SK-N-MC (cell line): ENCODE measurements around the gene VPS35.
"Not testable (repeated sequence)": the region's sequence is repeated elsewhere in the genome, so short reads cannot be mapped to it uniquely, and the experiment has no call there.

Experiments used
- DNase-seq: peaks from one replicate; pipeline ENCODE4 v3.0.0-alpha.2; 2011; ENCODE audit warnings: low read depth, low spot score
- H3K27ac ChIP-seq: fragments of 200-600 bp; sonication (generic); 2 replicates; pipeline ENCODE4 v1.5.1; 2016; ENCODE audit warnings: mixed run types
- H3K36me3 ChIP-seq: fragments of 200-600 bp; sonication (generic); 2 replicates; pipeline ENCODE4 v1.6.1; 2017; ENCODE audit warnings: antibody characterized with exemption, low read length, mixed read lengths; ENCODE audit not compliant: insufficient read depth
- H3K4me3 ChIP-seq: fragments of 200-600 bp; sonication (generic); 2 replicates; pipeline ENCODE4 v1.5.1; 2016
- H3K9ac ChIP-seq: fragments of 200-600 bp; sonication (generic); 2 replicates; pipeline ENCODE4 v1.8.0; 2017; ENCODE audit warnings: mixed run types, mixed read lengths; ENCODE audit not compliant: insufficient read length
- H3K9me3 ChIP-seq: fragments of 200-600 bp; sonication (generic); 2 replicates; pipeline ENCODE4 v1.6.1; 2017; ENCODE audit warnings: low read depth, mild to moderate bottlenecking, antibody characterized with exemption, low read length, moderate library complexity, mixed read lengths
- EZH2 ChIP-seq: fragments of 200-600 bp; sonication (generic); IDR thresholded peaks from one replicate; pipeline ENCODE4 v1.6.1; 2017; ENCODE audit warnings: antibody characterized with exemption
- FOXP2 ChIP-seq: optimal IDR thresholded peaks from 2 replicates; pipeline ENCODE3; 2011; ENCODE audit warnings: mild to moderate bottlenecking, moderate library complexity; ENCODE audit not compliant: insufficient read depth; ENCODE audit errors: extremely low read length, control extremely low read depth
- POLR2AphosphoS5 ChIP-seq: IDR thresholded peaks from 2 replicates; pipeline ENCODE4 v1.6.1; 2012; ENCODE audit warnings: mild to moderate bottlenecking, low read depth, low read length, borderline replicate concordance

Gene VPS35

DNA sequence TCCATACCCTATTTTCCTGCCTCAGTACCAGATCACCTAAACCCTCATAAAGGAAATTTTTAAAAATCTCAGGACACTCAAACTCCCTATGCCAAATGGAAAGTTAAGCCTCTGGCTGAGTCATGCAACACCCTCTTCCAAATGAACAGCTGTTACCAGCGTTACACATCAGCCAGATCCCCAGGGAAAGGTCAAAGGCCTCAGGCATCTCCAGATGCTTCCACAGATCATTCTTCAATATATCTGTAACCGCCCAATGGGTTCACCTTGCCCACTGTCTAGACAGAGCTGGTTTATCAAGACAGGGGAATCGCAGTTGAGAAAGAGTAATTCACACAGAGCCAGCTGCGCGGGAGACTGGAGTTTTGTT, 38.7 kb downstream of the VPS35 start:
- no peak overlapping the region for H3K9ac ChIP-seq
- TF ChIP-seq EZH2 (no peak), POLR2AphosphoS5 (no peak), FOXP2 (no peak)
- H3K36me3 ChIP-seq = no peaks in the 10 kb centered on the region
- H3K9me3 ChIP-seq = no peaks in the 10 kb centered on the region
- no peak overlapping the region for H3K27ac ChIP-seq
- no peak for DNase-seq
- H3K4me3 ChIP-seq = no peak overlapping the region

DNA sequence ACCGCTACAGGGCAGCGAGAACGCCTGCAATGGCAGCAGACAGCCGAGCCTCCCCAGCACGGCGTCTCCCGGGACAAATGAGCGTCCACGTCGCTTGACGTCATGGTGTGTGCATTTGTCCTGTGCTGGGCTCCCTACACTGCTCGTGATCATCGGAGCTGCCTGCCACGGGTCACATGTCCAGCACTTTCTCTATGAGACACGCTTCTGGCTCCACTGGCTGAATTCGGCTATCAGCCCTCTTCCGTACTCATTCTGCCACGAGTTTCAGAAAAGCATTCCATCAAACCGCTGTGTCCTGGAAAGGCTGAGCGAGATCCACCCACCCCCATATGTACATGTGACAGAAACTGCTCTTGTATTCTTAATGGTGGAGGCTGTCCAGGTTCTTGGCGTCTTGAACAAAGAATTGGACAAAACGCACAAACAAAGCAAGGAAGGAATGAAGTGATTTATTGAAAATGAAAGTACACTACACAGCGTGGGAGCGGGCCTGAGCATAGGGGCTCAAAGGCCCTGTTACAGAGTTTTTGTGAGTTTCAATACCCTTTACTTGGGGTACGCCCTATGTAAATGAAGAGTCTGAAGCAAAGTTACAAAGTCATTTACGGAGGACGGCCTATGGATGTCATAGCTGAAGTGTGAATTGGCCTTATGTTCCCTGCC, 39.3 kb downstream of the VPS35 start:
- H3K36me3 ChIP-seq = no peaks in the 10 kb centered on the region
- no peak for DNase-seq
- TF ChIP-seq POLR2AphosphoS5 = no peak
- TF ChIP-seq FOXP2 = no peak
- no peak for TF ChIP-seq EZH2
- no peak overlapping the region for H3K27ac ChIP-seq
- H3K9ac ChIP-seq = no peak overlapping the region
- H3K4me3 ChIP-seq = no peak overlapping the region
- no peaks in the 10 kb centered on the region for H3K9me3 ChIP-seq

- no peaks in the 10 kb centered on the region for H3K36me3 ChIP-seq
- H3K9me3 ChIP-seq = no peaks in the 10 kb centered on the region
- no peak for DNase-seq
- H3K9ac ChIP-seq = no peak overlapping the region
- no peak overlapping the region for H3K27ac ChIP-seq
- TF ChIP-seq EZH2 = no peak
- no peak for TF ChIP-seq FOXP2
- H3K4me3 ChIP-seq = no peak overlapping the region
These were observed 40.3 kb downstream of the VPS35 start for GRCh38 chr16:46648656-46649055.

DNA sequence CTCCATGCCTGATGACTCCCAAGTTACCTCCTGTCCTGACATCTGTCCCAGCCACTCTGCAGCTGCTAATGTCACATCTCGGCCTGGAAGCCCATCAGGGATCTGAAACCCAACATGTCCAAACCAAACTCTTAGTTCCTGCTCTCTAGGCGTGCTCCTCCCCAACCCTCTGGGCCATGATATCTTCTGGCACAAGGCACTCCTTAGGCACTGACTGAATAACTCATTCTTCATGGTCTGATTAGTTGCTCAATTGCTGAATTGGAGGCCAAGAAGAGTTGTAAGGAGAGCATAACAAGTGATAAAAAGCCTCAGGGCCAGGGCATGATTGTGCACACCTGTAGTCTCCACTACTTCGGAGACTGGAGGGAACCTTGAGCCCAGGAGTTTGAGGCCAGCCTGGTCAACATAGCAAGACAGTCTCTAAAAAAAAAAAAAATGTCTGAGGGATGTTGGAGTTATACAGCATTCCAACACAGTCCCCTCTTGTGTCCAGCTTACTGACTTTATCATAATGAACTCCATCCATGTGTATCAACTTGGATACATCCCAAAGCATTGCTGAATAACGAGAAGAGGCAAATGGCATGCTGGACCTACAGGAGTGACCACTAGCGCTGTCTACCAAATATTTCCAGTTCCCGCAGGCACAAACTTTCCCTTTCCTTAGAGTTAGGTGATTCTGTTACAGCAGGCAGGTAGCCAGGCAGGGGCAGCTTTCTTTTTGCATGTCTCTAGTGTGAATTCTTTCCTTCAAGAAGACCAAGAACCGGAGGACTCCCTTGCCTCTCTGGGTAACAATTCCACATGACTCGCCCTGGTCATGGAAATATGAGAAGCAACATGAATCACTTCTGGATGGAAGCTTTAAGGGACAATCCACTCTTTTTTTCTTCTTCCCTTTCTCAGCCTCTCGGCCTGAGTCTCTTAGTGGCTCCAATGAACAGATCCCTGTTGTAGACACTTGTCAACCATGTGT, 49.7 kb downstream of the VPS35 start:
- TF ChIP-seq POLR2AphosphoS5 = no peak
- TF ChIP-seq EZH2 = no peak
- no peak for TF ChIP-seq FOXP2
- no peak for DNase-seq
- Histone ChIP-seq H3K27ac (no peak overlapping the region), H3K4me3 (no peak overlapping the region), H3K9ac (no peak overlapping the region), H3K36me3 (no peaks in the 10 kb centered on the region), H3K9me3 (no peaks in the 10 kb centered on the region)

- TF ChIP-seq EZH2 = no peak
- no peak for TF ChIP-seq FOXP2
- Histone ChIP-seq H3K4me3 (no peak overlapping the region), H3K36me3 (no peaks in the 10 kb centered on the region), H3K9me3 (no peaks in the 10 kb centered on the region), H3K27ac (no peak overlapping the region), H3K9ac (no peak overlapping the region)
- no peak for DNase-seq
These were observed 55.9 kb downstream of the VPS35 start for GRCh38 chr16:46632778-46633733.

DNA sequence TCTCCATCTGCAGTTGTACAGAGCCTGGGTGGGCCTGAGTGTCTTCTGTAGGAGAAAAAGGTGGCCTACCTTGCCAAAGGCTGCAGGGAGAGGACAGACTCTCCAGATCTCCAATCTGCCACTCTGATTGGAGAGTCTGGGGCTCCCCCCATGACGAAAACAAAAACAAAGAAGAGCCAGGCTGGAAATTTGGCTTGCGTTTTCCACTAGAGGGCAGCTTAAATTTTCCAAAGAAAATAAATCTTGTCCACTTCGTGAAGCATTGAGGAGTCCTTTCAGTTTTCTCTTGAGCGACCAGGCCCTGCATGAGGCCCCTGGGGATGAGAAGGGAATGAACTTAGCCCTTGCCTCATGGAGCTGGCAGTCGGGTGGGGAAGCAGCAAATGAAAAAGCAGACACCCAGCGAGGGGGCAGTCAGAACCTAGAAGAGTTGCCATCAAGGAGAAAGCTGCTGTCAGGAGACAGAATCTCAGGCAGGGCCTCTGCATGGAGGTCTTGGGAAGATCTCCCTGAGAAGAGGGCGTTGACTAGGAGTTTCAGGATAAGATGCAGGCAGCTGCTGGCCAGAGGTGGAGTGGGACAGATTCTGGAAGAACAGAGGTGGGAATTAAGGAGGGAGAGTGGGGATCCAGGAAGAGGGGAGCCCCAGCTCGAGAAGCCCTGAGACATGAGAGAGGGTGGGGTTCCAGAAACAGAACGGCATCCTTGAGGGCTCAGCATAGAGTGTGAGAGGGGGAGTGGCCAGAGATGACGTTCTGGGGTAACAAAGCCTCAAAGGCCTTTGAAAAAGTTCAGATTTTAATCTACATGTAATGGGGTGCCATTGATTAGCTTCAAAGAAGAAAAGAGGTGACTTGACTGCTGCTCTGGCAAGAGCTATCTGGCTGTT, 59.4 kb downstream of the VPS35 start:
- H3K9ac ChIP-seq = no peak overlapping the region
- no peaks in the 10 kb centered on the region for H3K36me3 ChIP-seq
- no peak overlapping the region for H3K4me3 ChIP-seq
- H3K9me3 ChIP-seq = no peaks in the 10 kb centered on the region
- no peak for DNase-seq
- TF ChIP-seq EZH2 (no peak), POLR2AphosphoS5 (no peak), FOXP2 (no peak)
- no peak overlapping the region for H3K27ac ChIP-seq

DNA sequence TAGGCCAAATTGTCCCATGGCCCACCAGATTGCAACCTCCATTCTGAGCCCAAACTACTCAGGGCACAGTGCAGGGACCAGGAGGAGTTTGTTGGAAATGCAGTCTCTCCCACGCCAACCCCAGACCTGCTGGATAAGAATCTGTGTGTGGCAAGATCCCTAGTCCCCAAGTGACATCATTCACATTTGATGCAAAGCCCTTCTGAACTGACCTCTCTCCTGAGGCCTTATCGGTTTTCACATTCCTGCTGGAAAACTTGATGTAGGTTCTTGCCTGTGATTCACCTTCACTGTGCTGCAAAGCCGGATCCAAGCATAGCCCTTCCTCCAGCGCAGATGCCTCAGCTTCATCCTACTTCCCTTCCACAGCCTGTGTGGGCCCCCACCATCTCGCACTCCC, 61.2 kb downstream of the VPS35 start:
- no peak for TF ChIP-seq FOXP2
- TF ChIP-seq POLR2AphosphoS5 = no peak
- no peak for TF ChIP-seq EZH2
- no peak for DNase-seq
- no peaks in the 10 kb centered on the region for H3K9me3 ChIP-seq
- H3K4me3 ChIP-seq = no peak overlapping the region
- H3K9ac ChIP-seq = no peak overlapping the region
- H3K27ac ChIP-seq = no peak overlapping the region
- H3K36me3 ChIP-seq = no peaks in the 10 kb centered on the region

- not testable (repeated sequence) for H3K4me3 ChIP-seq, DNase-seq, H3K27ac ChIP-seq, H3K36me3 ChIP-seq, H3K9me3 ChIP-seq, H3K9ac ChIP-seq
These were observed 62.3 kb downstream of the VPS35 start for GRCh38 chr16:46626681-46627080.

GRCh38 chr16:46624862-46625261, 64.1 kb downstream of the VPS35 start:
- DNase-seq, H3K9ac ChIP-seq, H3K9me3 ChIP-seq, H3K4me3 ChIP-seq, H3K27ac ChIP-seq, H3K36me3 ChIP-seq: not testable (repeated sequence)

- not testable (repeated sequence) for H3K27ac ChIP-seq, H3K4me3 ChIP-seq, DNase-seq, H3K9ac ChIP-seq, H3K36me3 ChIP-seq, H3K9me3 ChIP-seq
These were observed 65.3 kb downstream of the VPS35 start for GRCh38 chr16:46623707-46624106.

GRCh38 chr16:46623246-46623645, 65.7 kb downstream of the VPS35 start:
- not testable (repeated sequence) for H3K9ac ChIP-seq, DNase-seq, H3K4me3 ChIP-seq, H3K36me3 ChIP-seq, H3K27ac ChIP-seq, H3K9me3 ChIP-seq
